AG08395 (cell line): ENCODE data around the gene DGLUCY.
"Not testable (repeated sequence)": the region's sequence is repeated elsewhere in the genome, so short reads cannot be mapped to it uniquely, and the experiment has no call there.

Experiments
- DNase-seq: peaks from one replicate; pipeline ENCODE4 v3.0.0; 2012; ENCODE audit warnings: mixed read lengths, low spot score

Gene DGLUCY

DNA sequence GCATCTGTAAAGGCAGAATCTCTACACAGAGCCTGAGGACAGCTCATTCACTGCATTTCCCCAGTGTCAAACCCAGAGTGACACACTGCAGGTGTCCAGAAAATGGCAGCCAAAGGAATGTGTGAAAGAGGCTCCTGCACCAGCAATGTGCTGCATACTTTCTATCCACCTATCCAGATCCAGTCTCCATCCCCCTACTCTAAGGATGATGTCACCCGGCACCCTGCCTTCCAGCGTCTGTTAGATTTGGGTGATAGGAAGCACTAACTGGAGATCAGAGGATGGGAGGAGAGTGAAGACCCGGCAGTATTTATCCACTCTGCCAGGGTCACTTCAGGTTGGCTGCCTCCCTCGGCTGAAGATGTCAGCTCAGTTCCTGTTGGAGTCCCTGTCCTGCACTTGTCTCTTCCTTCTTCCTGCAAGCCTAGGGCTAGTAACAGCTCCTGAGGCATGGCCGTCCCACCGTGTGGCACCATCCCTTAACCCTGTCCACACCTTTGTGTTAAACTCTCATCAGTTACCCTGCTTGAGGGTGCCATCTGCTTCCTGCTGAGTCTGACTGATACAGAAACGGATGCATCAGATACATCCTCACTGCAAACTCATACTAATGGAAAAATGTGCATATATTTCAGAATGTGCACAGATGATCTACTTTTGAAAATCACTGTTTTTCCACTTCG lies 143.6 kb downstream of the DGLUCY start:
- DNase-seq: no peak

- peak; percentile 78 for DNase-seq
Measured at GRCh38 chr14:91258011-91258618, 144.2 kb downstream of the DGLUCY start.

GRCh38 chr14:91258876-91259275 lies 145.0 kb downstream of the DGLUCY start:
- no peak for DNase-seq

- DNase-seq: no peak
Measured at GRCh38 chr14:91261115-91261514, 147.2 kb downstream of the DGLUCY start.

GRCh38 chr14:91261986-91262549 lies 148.2 kb downstream of the DGLUCY start:
- no peak for DNase-seq

GRCh38 chr14:91263329-91263728 lies 149.5 kb downstream of the DGLUCY start:
- DNase-seq: no peak

DNA sequence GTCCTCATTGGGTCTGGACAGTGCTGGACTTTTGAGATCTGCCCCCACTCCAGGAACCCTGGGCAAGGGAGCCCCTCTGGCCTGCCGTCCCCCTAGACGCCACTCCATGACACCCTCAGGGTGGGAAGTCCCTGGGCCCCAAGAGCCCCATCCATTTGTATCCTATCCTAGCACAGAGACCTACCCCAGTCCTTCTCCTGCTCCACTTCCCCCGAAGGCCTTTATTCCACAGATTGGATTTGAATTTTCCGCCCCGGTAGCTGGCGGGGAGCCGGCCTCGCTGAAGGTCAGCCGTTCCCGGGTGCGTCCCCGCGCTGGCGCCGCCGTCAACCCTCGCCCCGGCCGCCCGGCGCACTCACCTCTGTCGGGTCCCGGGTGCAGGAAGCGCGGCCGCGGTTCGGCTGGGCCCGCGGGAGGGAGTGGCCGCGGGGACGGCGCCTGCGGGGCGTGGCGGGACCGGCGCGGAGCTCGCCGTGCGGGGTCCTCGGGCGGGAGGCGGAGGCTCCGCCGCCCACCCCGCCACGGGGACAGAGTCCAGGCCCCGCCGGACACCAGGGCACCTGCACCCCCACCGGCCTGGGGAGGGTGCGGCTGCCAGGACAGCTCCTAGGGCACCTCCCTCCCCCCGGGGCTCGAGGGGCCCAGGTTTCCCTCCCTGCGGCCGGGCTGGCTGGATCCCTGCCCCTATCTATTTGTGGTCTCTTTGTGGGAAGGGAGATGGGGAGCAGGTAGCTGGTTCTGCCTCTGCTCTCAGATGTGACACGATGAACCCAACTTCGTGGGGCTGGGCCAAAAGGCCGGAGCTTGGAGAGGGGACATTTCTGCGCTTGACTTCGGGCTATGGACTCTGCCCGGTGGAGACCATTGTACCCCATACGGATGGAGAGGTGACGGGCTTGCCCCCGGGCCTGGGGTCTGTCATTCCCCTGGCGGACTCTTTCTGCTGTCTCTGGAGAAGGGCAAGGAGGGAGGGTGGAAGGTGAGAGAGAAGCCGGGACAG lies 150.6 kb downstream of the DGLUCY start:
- DNase-seq: peak; percentile 25

DNA sequence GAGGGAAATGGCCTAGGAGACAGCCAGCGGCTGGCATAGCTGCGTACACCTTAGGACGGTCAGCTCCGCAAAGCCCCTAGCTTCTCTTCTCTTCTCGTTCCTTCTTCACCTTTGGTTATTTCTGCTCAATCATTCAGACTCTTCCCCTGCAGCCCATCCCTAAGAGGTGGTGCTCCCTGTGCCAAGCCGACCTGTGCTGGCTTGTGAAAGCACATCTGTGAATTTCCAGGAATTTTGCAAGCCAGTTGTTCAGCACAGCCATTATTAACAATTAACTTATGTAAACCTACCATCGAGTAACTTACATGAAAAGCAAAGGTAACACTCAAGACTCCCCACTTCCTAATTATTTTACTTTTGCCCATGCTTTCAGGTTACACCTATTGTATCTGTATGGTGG lies 151.5 kb downstream of the DGLUCY start:
- DNase-seq: no peak

- DNase-seq: not testable (repeated sequence)
Measured at GRCh38 chr14:91266276-91266675, 152.4 kb downstream of the DGLUCY start.

GRCh38 chr14:91267965-91268437 lies 154.1 kb downstream of the DGLUCY start:
- no peak for DNase-seq

GRCh38 chr14:91269076-91269991 lies 155.5 kb downstream of the DGLUCY start:
- DNase-seq: peak; percentile 55

- DNase-seq: no peak
Measured at GRCh38 chr14:91270188-91270587, 156.3 kb downstream of the DGLUCY start.

GRCh38 chr14:91270619-91271018 lies 156.7 kb downstream of the DGLUCY start:
- DNase-seq: no peak

- no peak for DNase-seq
Measured at GRCh38 chr14:91271639-91272038, 157.8 kb downstream of the DGLUCY start.

DNA sequence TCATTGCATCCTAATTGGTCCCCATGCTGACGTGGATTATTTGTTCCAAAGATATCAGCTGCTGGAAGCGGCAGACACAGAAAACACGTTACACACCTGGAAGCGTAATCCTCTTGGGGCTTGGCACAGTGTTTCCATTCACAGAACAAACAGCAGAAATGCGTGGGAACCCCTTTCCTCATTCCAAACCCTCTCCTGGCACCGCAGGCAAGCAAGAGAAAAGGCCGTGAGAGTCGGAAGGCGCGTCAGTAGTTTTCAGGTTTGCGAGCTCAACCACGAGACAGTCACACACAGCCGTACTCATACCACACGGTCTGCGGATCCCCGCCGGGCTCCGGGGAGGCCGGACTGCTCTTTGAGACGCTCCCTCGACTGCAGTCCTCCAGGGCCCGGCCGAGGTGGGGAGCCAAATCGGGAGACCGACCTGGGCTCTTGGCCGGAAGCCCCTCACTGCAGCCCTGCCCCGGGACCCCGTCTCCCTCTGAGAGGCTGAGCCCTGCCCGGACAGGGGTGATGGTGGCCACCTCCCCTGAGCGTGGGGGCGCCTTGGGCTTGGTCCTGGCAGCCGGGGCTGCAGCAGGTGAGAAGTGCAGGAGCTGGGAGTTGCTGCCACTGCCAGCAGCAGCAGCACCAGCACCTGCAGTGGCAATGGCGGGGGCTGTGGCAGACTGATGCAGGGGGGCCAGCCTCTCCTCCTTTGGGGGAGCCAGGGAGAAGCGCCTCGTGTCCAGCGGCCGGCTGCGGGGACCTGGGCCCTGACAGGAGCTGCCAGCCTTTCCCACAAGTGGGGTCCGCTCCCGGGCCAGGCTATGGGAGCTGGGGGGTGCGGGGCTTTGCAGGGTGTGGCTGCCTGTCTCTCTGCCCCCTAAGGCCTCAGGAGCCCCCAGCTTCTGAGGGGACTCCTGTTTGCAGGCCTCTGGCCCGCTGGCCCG lies 158.7 kb downstream of the DGLUCY start:
- DNase-seq: no peak

GRCh38 chr14:91273273-91273884 lies 159.5 kb downstream of the DGLUCY start:
- no peak for DNase-seq

DNA sequence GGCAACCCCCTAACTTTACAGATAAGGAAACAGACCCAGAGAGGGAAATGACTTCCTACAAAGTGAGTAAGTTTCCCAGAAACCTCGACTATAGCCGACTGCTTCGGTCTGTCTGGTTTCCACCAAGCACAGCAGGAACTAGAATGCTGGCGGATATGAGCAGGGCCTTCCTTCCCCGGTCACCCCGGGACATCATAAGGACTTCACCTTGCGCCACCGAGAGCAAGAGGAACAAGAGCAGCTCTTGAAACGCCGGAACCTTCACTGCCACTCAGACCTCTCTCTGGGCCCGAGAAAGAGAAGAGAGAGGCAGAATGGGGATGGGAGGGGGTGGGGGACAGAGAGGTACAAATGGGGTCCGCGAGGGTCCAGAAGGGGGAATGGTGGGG lies 160.0 kb downstream of the DGLUCY start:
- DNase-seq: no peak

DNA sequence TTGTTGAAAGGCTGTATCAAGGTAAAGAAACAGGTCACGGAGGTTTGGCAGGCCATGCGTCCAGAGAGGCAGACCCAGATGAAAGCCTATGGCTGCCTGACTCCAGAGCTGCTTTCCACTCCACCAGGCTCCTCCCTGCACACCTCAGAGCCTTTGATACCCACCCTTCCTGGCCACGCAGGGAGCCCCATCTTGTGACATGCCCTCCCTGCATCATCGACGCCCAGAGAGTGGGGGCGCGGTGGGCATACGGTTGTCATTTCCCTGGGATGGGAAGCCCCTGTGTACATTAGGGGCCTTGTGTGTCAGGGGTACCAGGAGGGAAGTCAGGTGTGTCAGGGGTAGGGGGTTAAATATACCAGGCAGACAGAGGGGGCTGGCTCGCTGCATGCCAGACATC lies 160.9 kb downstream of the DGLUCY start:
- DNase-seq: no peak
